Smooth muscle cell (in vitro differentiated cells): ENCODE results near the gene TYW5. TPM values are rescaled to one million over a fixed set of nuclear protein-coding genes. Genes with fewer than 3 reads are reported as not detected.

ENCODE experiments used
- DNase-seq: peaks from one replicate; lab custom pipeline; 2025; ENCODE audit not compliant: unreplicated experiment; lab: John Stamatoyannopoulos, UW
- H2AFZ ChIP-seq: fragments of 200-600 bp; sonication (generic); 2 replicates; pipeline ENCODE4 v1.6.0; 2016; ENCODE audit warnings: antibody characterized with exemption, low read depth, mild to moderate bottlenecking
- H3F3A ChIP-seq: fragments of 200-600 bp; sonication (generic); 2 replicates; pipeline ENCODE4 v1.6.0; 2017; ENCODE audit warnings: antibody characterized with exemption, low read depth
- H3K27ac ChIP-seq: fragments of 200-600 bp; sonication (generic); 2 replicates; pipeline ENCODE4 v1.5.1; 2016; ENCODE audit warnings: low read depth, mild to moderate bottlenecking
- H3K27me3 ChIP-seq: fragments of 200-600 bp; sonication (generic); 2 replicates; pipeline ENCODE4 v1.6.1; 2016; ENCODE audit warnings: low read depth, mild to moderate bottlenecking
- H3K36me3 ChIP-seq: fragments of 200-600 bp; sonication (generic); 2 replicates; pipeline ENCODE4 v1.5.1; 2016; ENCODE audit warnings: low read depth
- H3K4me1 ChIP-seq: fragments of 200-600 bp; sonication (generic); 2 replicates; pipeline ENCODE4 v1.5.1; 2016; ENCODE audit warnings: low read depth
- H3K4me2 ChIP-seq: fragments of 200-600 bp; sonication (generic); 2 replicates; pipeline ENCODE4 v1.6.0; 2016; ENCODE audit warnings: mild to moderate bottlenecking
- H3K4me3 ChIP-seq: fragments of 200-600 bp; sonication (generic); 2 replicates; pipeline ENCODE4 v1.5.1; 2016; ENCODE audit warnings: mild to moderate bottlenecking
- H3K79me2 ChIP-seq: fragments of 200-600 bp; sonication (generic); 2 replicates; pipeline ENCODE4 v1.6.0; 2016; ENCODE audit warnings: low read depth, mild to moderate bottlenecking
- H3K9ac ChIP-seq: fragments of 200-600 bp; sonication (generic); 2 replicates; pipeline ENCODE4 v1.6.0; 2016; ENCODE audit warnings: low read depth
- H3K9me3 ChIP-seq: fragments of 200-600 bp; sonication (generic); replicated peaks from 2 replicates; pipeline ENCODE4 v1.5.1; 2016; ENCODE audit warnings: low read depth
- H4K20me1 ChIP-seq: fragments of 200-600 bp; sonication (generic); 2 replicates; pipeline ENCODE4 v1.6.0; 2016; ENCODE audit warnings: low read depth
- WGBS: methylation state at CpG from one replicate; pipeline ENCODE4 v1.1.7; 2016; ENCODE audit warnings: low lambda C conversion rate; 5-methylcytosine and 5-hydroxymethylcytosine counted together
- polyA plus RNA-seq: library from polyadenylated mRNA; unstranded; fragments of >200 nt; fragmentation: Nextera tagmentation; extraction: Ambion mirVana; gene quantifications from 2 replicates; pipeline ENCODE4 v1.2.1, GENCODE V29; 2016
- total RNA-seq: library from RNA; depleted of rRNA; stranded (reverse); fragments of >200 nt; gene quantifications from 2 replicates; pipeline ENCODE4 v1.2.3, GENCODE V29; 2014
- TF ChIP-seq, protein P1 (sequence below): fragments of 200-600 bp; sonication (generic); IDR thresholded peaks from 2 replicates; pipeline ENCODE4 v1.5.1; 2017; ENCODE audit warnings: borderline replicate concordance, mild to moderate bottlenecking, antibody characterized with exemption; ENCODE audit not compliant: insufficient read depth, poor library complexity, severe bottlenecking

TYW5 gene
- total and polyA plus RNA-seq, 2 experiments from 2014 or later: 6.6 to 14.6 TPM

DNA sequence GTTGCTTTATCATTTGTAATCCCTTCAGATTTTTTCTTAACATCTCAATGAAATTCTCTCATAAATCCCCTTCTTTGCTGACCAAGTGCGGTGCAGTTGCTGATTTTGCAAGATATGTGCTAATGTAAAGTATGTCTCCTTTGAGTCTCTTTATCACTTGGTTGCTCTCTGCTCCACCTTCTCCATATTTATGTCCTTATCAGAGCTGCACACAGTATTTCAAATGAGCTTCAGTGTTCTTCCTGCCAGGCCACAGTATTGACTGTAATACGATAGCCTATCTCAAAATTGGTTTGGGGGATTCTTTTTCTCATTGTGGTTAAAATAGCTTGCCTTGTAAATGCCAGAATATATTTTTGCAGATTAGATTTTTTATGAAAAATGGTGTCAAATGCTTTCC is 32.3 kb upstream of the TYW5 start:
- H4K20me1 ChIP-seq: no peaks in the 10 kb centered on the region
- WGBS: 19% methylated on average over 2 of the region's 2 CpGs
- peaks cover 8% of the 10 kb centered on the region for H3F3A ChIP-seq
- no peaks in the 10 kb centered on the region for H3K27me3 ChIP-seq
- H3K9ac ChIP-seq: peak overlapping the region; percentile 56
- H3K36me3 ChIP-seq: no peaks in the 10 kb centered on the region
- H3K27ac ChIP-seq: peak overlapping the region; percentile 74
- H3K4me1 ChIP-seq: peaks cover 7% of the 10 kb centered on the region
- peak overlapping the region; percentile 27 for H3K4me3 ChIP-seq
- no peak for DNase-seq
- TF ChIP-seq, protein P1, sequence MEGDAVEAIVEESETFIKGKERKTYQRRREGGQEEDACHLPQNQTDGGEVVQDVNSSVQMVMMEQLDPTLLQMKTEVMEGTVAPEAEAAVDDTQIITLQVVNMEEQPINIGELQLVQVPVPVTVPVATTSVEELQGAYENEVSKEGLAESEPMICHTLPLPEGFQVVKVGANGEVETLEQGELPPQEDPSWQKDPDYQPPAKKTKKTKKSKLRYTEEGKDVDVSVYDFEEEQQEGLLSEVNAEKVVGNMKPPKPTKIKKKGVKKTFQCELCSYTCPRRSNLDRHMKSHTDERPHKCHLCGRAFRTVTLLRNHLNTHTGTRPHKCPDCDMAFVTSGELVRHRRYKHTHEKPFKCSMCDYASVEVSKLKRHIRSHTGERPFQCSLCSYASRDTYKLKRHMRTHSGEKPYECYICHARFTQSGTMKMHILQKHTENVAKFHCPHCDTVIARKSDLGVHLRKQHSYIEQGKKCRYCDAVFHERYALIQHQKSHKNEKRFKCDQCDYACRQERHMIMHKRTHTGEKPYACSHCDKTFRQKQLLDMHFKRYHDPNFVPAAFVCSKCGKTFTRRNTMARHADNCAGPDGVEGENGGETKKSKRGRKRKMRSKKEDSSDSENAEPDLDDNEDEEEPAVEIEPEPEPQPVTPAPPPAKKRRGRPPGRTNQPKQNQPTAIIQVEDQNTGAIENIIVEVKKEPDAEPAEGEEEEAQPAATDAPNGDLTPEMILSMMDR: no peak
- peak overlapping the region; percentile 79 for H3K4me2 ChIP-seq
- H2AFZ ChIP-seq: peak overlapping the region; percentile 90
- no peaks in the 10 kb centered on the region for H3K9me3 ChIP-seq
- H3K79me2 ChIP-seq: no peaks in the 10 kb centered on the region

DNA sequence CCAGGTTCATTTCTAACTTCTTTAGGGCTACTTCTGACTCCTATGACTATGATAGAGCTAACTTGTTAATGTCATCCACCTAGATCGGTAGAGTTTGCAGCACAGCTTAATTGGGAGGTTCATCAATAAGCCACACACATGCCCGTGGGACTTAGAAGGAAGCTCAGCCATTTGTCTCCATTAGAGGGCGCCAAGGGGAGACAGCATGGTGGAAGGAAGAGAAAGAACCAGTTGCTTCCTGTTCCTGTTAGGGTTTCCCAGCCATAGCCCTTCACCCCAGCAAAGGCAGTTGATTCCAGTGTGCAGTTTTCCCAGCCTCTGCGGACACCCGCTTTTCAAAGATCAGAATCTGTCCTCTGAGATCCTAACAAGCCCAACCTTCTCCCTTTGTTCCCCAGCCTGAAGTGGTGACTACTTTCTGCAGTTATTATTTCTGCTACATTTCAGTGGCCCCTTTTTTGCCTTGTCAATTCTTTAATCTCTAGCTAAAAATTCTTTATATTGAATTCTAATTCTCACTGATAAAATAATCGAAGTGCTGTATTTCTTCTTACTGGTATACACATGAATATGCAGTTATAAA is 30.4 kb upstream of the TYW5 start:
- Histone ChIP-seq H4K20me1 (no peaks in the 10 kb centered on the region), H3K27ac (no peak overlapping the region), H3K9ac (no peak overlapping the region), H3K4me1 (peaks cover 7% of the 10 kb centered on the region), H3F3A (peaks cover 8% of the 10 kb centered on the region), H3K27me3 (no peaks in the 10 kb centered on the region), H3K36me3 (no peaks in the 10 kb centered on the region), H3K4me3 (no peak overlapping the region), H3K4me2 (no peak overlapping the region), H3K9me3 (no peaks in the 10 kb centered on the region), H2AFZ (no peak overlapping the region), H3K79me2 (no peaks in the 10 kb centered on the region)
- no peak for DNase-seq
- 76% methylated on average over 6 of the region's 6 CpGs for WGBS
- TF ChIP-seq, protein P1: peak; percentile 58

DNA sequence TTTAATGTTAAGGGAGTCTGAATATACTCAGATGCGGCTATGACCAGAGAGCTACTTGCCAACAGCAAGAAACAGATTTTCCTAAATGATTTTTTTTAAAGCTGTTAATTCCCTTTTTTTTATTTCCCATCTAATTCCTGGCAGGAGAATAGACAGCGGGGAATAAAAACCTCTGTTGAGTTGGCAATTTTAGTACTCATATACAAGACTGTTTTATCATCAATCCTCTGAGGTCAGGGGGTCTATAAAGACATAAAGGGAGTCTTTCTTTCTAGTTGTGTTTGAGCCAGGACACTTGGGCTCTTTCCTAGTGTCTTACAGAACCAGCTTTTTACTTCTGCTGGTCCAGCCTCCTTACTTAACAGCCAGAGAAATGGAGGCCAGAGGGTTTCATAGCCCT is 29.5 kb upstream of the TYW5 start:
- H4K20me1 ChIP-seq: no peaks in the 10 kb centered on the region
- H3F3A ChIP-seq: peaks cover 8% of the 10 kb centered on the region
- H3K4me1 ChIP-seq: peaks cover 12% of the 10 kb centered on the region
- H3K9ac ChIP-seq: no peak overlapping the region
- H3K4me2 ChIP-seq: no peak overlapping the region
- 72% methylated on average over 2 of the region's 2 CpGs for WGBS
- TF ChIP-seq, protein P1: no peak
- no peaks in the 10 kb centered on the region for H3K36me3 ChIP-seq
- no peaks in the 10 kb centered on the region for H3K79me2 ChIP-seq
- H2AFZ ChIP-seq: no peak overlapping the region
- H3K27me3 ChIP-seq: no peaks in the 10 kb centered on the region
- DNase-seq: no peak
- no peaks in the 10 kb centered on the region for H3K9me3 ChIP-seq
- no peak overlapping the region for H3K4me3 ChIP-seq
- no peak overlapping the region for H3K27ac ChIP-seq

DNA sequence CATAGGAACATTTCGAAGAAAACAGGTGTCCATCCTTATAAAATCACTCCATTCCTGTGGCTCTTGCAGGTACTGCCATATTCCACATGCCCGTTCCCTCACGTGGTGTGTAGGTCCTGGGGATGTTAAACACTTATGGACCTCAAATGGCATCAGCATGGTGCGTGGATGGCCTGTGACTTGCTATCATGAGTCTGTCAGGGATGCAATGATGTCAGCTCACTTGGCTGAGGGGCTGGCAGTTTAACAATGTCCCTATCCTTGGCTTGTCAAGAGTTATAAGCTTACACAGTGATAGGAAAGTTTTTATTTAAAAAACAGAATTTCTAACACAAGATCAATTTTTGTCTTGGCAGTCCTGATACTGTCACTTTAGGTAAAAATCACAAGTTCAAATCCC is 28.9 kb upstream of the TYW5 start:
- no peaks in the 10 kb centered on the region for H3K9me3 ChIP-seq
- TF ChIP-seq, protein P1: no peak
- no peaks in the 10 kb centered on the region for H3K36me3 ChIP-seq
- no peak overlapping the region for H2AFZ ChIP-seq
- H3K4me3 ChIP-seq: no peak overlapping the region
- no peak overlapping the region for H3K27ac ChIP-seq
- peaks cover 8% of the 10 kb centered on the region for H3F3A ChIP-seq
- DNase-seq: no peak
- H3K27me3 ChIP-seq: no peaks in the 10 kb centered on the region
- no peaks in the 10 kb centered on the region for H3K79me2 ChIP-seq
- H3K9ac ChIP-seq: no peak overlapping the region
- 75% methylated on average over 4 of the region's 4 CpGs for WGBS
- no peak overlapping the region for H3K4me2 ChIP-seq
- H3K4me1 ChIP-seq: peaks cover 18% of the 10 kb centered on the region
- H4K20me1 ChIP-seq: no peaks in the 10 kb centered on the region
